22Rv1 (cell line): ENCODE measurements around the gene MCF2L.

ENCODE experiments used
- CTCF ChIP-seq: fragments of 450-650 bp; IDR thresholded peaks from 2 replicates; pipeline ENCODE4 v1.5.1; 2017; ENCODE audit warnings: mild to moderate bottlenecking
- ZFX ChIP-seq: fragments of 450-650 bp; IDR thresholded peaks from 2 replicates; pipeline ENCODE4 v1.6.1; 2017; ENCODE audit warnings: antibody characterized with exemption, borderline replicate concordance

GRCh38 chr13:112965573-112966115, 3.4 kb upstream of the MCF2L start:
- TF ChIP-seq CTCF (no peak), ZFX (no peak)
